HG03575 (cell line): ENCODE results near the gene ZNF559.
"Not testable (repeated sequence)": the region's sequence is repeated elsewhere in the genome, so short reads cannot be mapped to it uniquely, and the experiment has no call there.

ENCODE experiments used
- ATAC-seq: cut with Tn5 transposase; IDR thresholded peaks from one replicate; pipeline ENCODE4 v1.9.1; 2021; ENCODE audit not compliant: unreplicated experiment, insufficient number of reproducible peaks, low FRiP score; ENCODE audit errors: extremely low read depth

Gene ZNF559

DNA sequence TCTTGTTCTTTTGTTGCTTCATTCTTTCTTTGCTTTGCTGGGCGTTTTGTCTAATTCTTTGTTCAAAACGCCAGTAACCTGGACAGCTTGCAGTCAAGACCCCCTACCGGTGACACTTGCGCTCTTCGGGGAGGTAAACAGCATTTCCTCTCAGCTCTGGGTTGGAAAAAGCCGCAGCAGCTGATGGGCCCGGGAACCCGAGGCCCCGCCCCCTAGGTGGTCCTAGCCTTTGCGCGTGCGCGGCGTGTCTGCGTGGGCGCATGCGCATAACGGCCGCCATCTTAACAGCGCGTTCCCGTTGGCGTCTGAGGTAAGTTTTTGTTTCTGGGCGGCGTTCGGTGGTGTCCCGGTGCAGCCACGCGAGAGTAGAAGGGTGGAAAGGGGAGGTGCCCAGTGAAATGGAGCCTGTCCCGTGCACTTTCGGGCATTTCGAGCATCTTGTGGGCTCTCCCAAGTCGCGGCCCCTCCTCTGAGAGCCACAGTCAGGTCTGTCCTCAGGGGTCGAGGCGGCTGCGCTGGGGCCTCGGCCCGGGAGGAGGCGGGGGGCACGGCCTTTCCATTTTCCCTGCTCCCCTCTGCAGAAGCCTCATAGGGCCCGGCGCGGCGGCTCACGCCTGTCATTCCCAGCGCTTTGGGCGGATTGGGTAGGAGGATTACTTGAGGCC lies at the start of gene ZNF559:
ZNF559 (plus strand) TSS at position 261 of the 665 bp plus-strand sequence. CDS start 14,371 bp downstream, outside the sequence.
- no peak for ATAC-seq

DNA sequence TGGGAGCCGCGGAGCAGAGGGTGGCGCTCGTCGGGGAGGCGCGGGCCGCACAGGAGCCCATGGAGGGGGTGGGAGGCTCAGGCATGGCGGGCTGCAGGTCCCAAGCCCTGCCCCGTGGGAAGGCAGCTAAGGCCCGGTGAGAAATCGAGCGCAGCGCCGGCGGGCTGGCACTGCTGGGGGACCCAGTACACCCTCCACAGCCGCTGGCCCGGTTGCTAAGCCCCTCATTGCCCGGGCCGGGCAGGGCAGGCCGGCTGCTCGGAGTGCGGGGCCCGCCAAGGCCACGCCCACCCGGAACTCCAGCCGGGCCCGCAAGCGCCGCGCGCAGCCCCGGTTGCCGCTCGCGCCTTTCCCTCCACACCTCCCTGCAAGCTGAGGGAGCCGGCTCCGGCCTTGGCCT lies 40.5 kb upstream of the ZNF559 start:
- not testable (repeated sequence) for ATAC-seq

DNA sequence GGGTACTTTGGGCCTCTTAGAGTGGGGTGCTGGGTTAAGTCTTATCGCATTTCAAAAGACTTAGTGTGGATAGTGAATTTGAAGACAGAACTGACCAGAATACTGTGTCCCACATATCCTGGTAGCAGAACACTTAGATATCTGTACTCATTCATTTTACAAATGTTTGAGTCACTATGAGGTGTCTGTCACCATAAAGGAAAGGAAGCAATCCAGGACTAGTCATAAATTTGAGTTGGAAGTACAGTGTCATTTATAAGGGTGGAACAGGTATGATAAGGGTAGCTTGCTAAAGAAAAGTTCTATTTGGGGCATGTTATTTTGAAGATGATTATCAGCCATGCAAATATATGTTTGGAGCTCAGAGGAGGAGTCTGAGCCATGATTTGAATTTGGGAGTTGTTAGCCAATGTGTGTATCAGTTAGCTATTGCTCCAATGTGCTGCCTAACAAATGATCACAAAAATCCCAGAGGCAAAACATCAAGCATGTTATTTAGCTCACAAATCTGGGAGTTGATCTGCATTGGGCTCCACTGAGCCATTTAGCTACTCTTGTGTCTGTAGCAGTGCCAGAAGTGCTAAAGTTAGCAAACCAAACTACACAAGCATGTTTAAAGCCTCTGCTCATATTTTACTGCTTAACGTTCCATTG lies 34.6 kb upstream of the ZNF559 start:
- ATAC-seq, result no peak

DNA sequence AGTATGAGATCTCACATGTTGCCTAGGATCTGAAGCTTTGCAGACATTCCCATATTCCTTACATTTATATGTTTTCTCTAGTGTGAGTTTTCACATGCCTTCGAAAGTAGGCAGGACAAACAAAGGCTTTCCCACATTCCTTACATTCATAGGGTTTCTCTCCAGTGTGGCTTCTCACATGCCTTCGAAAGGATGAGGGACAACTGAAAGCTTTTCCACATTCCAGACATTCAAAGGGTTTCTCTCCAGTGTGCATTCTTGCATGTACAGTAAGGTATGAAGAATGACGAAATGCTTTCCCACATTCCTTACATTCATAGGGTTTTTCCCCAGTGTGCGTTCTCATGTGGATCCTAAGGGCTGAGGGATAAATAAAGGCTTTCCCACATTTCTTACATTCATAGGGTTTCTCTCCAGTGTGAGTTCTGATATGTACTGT lies 28.5 kb upstream of the ZNF559 start:
- no peak for ATAC-seq

DNA sequence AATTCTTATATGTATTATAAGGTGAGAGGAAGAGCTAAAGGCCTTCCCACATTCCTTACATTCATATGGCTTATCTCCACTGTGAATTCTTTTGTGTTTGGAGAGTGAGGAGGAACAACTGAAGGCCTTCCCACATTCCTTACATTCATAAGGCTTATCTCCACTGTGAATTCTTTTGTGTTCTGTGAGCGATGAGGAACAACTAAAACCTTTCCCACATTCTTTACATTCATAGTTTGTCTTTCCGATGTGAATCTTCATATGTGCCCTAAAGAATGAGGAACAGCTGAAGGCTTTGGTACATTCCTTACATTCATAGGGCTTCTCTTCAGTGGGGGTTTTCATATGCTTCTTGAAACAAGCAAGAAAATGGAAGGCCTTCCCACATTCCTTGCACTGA lies 27.6 kb upstream of the ZNF559 start:
- no peak for ATAC-seq

DNA sequence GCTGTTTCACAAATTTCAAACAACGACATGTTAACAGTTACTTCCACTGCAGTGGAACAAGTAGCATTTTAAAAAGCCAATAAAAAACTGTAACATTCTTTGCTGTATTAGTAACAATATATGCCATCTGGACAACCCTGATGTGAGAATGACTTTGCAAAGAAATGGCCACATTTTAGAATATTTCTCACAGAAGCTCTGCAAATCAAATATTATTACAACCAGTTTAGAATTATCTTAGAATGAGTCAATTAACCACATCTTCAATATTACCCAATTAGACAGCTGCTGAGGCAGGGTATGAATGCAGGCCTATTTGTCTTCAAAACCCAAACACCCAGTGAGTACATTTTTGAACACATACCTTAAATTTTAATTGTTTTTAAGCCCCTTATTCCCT lies 17.5 kb upstream of the ZNF559 start:
- no peak for ATAC-seq

DNA sequence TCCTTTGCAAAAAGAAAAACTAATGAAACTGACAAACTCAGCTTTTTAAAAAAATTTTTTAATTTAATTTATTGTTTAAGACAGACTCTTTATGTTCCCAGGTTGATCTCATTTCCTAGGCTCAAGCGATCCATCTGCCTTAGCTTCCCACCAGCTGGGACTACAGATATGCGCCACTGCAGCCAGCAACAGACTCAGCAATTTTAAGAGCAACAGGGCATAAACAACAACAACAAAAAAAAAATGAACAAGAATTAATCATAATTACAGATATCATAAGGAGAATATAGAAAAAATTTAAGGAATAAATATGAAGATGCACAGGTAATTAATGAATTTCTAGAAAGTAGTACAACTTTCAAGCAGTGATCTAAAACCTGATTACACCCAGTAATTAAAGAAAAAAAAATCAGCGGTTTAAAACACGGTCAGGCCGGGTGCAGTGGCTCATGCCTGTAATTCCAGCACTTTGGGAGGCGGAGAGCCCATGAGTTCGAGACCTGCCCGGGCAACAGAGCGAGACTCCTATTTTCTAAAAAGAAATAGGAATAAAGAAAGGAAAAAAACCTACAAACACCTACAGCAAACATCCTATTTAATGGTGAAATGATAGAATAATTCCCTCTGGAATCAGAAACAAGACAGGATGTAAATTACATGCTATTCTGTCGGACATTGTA lies 15.7 kb upstream of the ZNF559 start:
- no peak for ATAC-seq

DNA sequence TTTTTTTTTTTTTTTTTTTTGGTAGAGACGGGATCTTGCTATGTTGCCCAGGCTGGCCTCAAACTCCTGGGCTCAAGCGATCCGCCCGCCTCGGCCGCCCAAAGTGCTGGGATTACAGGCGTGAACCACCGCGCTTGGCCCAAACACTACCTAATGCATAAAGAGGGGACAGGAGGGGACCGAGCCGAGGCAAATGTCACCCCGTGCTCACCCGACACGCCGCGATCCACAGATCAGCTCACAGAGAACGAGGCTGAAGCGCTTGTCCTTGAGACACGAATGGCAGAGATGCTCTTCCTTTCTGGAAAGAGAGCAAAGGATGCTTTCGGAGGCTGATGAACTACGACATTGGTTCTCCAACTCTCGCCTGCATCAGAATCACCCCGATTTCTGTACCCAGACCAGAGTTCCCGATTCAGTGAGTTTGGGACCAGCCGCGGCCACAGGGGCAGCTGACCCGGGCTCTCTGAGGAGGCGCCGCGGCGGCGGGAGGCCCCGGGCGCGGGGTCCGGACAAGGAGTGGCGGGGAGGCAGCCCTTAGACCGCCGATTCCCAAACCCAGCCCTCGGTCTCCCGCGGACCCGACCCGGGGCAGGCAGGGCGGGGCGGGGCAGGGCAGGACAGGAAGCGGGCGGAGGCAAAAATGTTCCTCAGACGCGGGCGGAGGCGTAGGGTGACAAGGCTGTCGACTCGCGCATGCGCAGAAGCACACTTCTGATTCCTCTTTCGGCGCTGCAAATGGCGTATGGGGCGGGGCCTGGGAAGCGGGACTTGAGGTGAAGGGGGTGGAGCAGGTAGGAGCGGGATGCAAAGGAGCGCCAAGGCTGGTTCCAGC lies 14.6 kb upstream of the ZNF559 start, which contains the start of gene ZNF699:
ZNF699 (minus strand) TSS at position 700 of the 835 bp plus-strand sequence. CDS start 4,719 bp downstream, outside the sequence.
- ATAC-seq, result peak; percentile 75

DNA sequence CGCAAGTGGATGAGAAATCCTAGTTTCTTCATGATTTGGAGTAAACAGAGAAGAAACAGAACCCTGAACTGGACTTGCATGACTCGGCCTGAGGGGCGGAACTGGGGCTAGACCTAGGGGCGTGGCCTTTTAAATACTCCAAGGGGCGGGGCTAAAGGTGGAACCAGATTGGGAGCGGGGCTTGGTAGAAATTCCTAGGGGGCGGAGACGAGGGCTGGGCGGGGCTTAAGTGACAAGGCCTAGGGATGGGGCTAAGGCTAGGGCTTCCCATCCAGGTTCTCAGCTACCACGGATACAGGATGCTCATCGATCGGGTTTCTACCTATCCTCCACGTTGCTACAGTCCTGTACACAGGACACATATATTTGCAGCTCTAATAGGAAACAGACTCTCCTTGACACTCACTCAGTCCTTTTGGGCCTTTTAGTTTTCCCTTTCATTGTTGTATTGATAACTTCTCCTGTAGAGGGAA lies 14.0 kb upstream of the ZNF559 start:
- ATAC-seq, result peak; percentile 29

DNA sequence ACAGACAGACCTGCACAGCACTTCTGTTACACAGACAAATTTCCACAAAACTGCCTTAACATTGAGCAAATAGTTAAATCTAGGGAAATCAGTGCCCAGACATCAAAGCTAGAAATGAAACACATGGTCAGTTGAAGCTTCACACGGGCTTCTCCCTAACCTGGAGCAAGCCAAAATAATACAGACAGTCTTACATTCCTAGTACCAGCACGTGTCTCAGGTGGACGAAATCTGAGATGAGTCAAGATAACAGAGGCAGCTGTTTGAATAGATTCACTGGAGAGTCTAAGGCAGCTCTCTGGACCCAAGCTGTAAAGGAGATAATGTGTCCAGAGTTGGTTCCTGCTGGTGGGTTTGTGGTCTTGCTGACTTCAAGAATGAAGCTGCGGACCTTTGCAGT lies 10.2 kb upstream of the ZNF559 start:
- ATAC-seq, result no peak

DNA sequence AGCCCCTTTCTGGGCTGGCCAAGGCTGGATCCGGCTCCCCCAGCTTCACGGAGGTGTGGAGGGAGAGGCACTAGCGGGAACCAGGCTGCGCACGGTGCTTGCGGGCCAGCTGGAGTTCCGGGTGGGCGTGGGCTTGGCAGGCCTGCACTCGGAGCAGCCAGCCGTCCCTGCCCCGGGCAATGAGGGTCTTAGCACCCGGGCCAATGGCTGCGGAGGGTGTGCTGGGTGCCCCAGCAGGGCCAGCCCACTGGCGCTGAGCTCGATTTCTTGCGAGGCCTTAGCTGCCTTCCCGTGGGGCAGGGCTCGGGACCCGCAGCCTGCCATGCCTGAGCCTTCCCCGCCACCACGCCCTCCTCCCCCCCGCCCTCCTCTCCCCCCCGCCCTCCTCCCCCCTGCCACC lies 2.6 kb upstream of the ZNF559 start:
- ATAC-seq, result no peak

DNA sequence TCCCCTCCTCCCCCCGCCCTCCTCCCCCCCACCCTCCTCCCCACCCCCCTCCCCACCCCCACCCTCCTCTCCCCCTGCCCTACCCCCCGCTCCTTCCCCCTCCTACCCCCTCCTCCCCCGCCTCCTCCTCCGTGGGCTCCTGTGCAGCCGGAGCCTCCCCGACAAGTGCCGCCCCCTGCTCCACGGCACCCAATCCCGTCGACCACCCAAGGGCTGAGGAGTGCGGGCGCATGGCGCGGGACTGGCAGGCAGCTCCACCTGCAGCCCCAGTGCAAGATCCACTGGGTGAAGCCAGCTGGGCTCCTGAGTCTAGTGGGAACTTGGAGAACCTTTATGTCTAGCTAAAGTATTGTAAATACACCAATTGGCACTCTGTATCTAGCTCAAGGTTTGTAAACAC lies 2.2 kb upstream of the ZNF559 start:
- ATAC-seq, result not testable (repeated sequence)

DNA sequence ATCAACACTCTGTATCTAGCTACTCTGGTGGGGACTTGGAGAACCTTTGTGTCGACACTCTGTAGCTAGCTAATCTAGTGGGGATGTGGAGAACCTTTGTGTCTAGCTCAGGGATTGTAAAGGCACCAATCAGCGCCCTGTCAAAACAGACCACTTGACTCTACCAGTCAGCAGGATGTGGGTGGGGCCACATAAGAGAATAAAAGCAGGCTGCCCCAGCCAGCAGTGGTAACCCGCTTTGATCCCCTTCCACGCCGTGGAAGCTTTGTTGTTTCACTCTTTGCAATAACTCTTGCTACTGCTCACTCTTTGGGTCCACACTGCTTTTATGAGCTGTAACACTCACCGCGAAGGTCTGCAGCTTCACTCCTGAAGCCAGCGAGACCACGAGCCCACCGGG lies 1.8 kb upstream of the ZNF559 start:
- not testable (repeated sequence) for ATAC-seq

DNA sequence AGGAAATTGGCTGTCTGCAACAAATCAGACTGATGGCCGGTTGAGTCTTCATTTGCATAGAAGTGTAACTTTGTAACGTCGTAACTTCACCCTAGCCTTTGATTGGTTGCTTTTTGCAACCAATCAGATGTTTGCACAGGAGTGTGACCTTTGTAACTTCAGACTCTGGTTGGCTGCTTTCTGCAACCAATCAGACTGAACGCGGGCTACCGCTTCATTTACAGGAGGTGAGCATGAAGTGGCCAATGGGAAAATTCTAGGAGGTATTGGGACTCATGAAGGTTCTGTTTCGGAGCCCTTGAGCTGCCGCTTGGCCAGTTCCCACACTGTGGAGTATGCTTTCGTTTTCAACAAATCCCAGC lies 441 bp upstream of the ZNF559 start:
- no peak for ATAC-seq

DNA sequence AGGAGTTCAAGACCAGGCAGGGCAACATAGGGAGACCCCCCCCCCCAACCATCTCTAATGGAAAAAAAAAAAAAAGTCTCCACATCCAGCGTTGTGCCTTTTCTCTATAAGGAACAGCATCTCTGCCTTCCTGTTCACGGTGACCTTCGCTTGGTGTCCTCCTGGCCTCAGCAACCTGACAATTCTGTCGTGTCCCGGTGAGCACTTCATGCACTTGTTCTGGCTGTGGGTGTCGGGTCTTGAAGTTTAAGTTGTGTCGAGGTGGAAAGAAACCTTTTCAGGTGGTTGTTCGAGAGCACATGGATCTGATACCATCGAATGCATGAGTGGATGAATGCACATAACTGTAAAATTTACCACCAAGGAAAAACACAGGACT lies 594 bp downstream of the ZNF559 start:
- ATAC-seq, result no peak

DNA sequence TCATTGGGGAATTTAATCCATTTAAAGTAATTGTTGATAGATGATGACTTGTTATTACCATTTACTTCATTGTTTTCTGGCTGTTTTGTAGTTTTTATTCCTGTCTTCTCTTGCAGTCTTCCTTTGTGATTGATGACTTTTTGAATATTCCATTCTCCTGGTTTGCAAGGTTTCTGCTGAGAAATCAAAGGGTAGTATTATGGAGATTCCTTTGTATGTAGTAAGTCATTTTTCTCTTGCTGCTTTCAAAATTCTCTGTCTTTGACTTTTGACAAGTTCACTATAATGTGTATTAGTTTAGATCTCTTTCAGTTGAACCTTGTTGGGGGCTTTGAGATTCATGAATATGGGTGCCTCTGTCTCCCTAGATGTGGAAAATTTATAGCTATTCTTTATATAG lies 6.0 kb downstream of the ZNF559 start:
- ATAC-seq, result no peak

DNA sequence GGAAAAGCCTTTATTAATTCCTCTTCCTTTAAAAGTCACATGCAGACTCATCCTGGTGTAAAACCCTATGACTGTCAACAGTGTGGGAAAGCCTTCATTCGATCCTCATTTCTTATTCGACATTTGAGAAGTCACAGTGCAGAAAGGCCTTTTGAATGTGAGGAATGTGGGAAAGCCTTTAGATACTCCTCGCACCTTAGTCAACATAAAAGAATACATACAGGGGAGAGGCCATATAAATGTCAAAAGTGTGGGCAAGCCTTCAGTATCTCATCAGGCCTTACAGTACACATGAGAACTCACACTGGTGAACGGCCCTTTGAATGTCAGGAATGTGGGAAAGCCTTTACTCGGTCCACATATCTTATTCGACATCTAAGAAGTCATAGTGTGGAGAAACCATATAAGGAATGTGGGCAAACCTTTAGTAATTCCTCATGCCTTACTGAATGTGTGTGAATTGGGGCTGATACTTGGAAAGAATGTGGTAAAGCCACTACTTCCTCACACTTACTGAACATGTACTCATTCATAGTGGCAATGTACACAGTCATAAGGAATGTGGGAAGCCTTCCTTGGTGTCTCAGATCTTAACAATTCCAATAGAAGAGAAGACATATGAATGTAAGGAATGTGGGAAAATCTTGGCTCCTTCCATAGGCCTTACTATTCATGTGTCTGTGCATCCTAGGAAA lies 18.8 kb downstream of the ZNF559 start:
- no peak for ATAC-seq

DNA sequence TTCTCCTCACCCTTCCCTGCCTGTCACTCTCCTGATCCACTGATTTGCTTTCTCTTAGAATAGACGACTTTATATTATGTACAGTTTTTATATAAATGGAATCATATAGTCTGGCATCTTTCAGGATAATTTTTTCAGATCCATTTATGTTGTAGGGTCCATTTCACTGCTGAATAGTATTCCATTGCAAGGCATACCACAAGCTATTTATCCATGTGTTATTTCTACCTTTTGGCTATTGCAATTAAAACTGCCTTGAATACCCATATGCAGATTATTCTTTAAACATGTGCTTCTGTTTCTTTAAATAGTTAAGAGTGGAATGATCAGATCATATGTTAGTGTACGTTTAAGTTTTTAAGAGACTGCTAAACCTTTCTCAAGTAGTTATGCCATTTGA lies 21.0 kb downstream of the ZNF559 start:
- ATAC-seq, result no peak

DNA sequence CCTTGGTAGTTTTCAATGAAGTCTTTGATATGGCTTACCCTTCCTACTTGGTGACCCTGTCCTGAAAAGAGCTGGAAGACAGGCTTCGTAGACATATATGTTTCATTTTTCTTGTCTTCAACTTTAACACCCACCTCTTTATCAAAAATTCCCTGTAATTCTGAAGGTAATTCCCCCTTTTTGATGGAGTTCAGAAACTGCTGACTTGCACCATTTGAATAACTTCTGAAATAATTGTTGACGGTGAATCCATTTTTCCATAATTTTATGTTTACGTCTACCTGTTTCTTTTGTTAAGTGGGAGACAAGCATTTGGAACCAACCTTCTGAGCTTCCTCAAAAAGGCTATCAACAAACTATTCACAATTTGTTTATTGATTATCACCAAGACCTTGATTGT lies 24.3 kb downstream of the ZNF559 start:
- no peak for ATAC-seq
